ENCODE data around the gene ALOX5AP.
A peak's percentile ranks its signal among the peaks of the same experiment; 100 is the strongest.

The ALOX5AP gene

DNA sequence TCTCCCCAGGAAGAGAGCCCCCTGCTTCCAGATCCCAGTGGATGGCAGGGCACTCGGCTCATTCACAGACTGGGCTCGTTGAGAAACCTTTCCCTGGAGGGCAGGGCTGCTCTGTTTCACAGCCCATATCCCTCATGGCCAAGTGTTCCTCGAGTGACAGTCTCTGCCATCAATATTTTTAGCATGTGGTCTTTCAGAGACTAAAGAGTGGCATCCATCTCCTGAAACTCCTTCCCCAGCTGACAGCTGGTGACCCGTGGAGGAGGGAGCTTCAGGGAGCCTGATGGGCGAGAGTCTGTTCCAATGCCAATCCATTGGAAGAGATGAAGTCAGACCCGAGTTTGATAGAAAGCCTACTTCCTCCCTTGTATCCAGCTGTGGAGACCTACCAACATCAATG, 30.7 kb upstream of the ALOX5AP start:
- TF ChIP-seq, protein P1, sequence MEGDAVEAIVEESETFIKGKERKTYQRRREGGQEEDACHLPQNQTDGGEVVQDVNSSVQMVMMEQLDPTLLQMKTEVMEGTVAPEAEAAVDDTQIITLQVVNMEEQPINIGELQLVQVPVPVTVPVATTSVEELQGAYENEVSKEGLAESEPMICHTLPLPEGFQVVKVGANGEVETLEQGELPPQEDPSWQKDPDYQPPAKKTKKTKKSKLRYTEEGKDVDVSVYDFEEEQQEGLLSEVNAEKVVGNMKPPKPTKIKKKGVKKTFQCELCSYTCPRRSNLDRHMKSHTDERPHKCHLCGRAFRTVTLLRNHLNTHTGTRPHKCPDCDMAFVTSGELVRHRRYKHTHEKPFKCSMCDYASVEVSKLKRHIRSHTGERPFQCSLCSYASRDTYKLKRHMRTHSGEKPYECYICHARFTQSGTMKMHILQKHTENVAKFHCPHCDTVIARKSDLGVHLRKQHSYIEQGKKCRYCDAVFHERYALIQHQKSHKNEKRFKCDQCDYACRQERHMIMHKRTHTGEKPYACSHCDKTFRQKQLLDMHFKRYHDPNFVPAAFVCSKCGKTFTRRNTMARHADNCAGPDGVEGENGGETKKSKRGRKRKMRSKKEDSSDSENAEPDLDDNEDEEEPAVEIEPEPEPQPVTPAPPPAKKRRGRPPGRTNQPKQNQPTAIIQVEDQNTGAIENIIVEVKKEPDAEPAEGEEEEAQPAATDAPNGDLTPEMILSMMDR (conservative IDR thresholded peaks at IDR 0.05; ENCODE audit: low read depth), result no peak
- ChIA-PET CTCF (interaction anchor here (0.6 to 0.7 kb wide), 2 partner anchors 9 to 15 kb away, joined by 3 read pairs; no protein-coding TSS in a partner anchor), POLR2A (ENCODE audit: low non-redundant PET) (no interaction called here)
- H3K27ac ChIP-seq, result no peak overlapping the region
- DNase-seq (ENCODE audit: low spot score), result no peak

DNA sequence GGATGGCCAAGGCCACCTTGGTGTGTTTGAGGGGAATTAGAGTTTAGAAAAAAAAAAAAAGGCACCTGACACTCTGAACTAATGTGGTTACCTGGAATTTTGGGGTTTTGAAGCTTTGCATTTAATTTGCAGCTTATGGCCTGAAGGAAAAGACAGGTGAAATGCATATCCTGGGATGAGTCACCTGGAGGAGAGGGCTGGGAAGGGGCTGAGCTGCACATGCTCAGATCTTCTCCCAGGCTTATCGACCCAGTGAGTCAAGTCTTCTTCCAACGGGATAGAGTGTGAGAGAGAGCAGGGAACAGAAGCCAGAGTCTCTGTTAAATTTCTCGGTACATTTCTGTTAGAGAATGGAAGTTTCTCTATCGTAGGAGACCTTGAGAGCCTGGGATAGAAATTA, 29.7 kb upstream of the ALOX5AP start:
- H3K27ac ChIP-seq, result no peak overlapping the region
- TF ChIP-seq, protein P1 (conservative IDR thresholded peaks at IDR 0.05; ENCODE audit: low read depth), result no peak
- peak; percentile 58 for DNase-seq (ENCODE audit: low spot score)
- ChIA-PET CTCF (interaction anchor here (0.6 to 0.8 kb wide), 2 partner anchors 13 to 91 kb away, joined by 3 read pairs; no protein-coding TSS in a partner anchor), POLR2A (ENCODE audit: low non-redundant PET) (no interaction called here)

DNA sequence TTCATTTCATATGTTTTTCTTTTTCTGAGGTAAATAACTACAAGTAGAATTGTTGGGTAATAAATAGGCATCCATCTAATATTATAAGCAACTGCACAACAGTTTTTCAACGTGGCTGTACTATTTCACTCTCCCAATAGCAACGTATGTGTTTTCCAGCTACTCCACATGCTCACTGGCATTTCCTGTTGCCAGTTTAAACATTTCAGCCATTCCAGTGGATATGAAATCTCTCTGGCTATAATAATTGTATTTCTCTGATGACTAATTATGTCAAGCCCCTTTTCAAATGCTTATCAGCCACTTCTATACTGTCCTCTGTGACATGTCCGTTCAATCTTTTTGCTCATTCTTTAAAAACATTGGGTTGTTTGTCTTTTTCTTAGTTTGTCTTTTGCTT, 26.8 kb upstream of the ALOX5AP start:
- CTCF ChIA-PET, result no interaction called here

DNA sequence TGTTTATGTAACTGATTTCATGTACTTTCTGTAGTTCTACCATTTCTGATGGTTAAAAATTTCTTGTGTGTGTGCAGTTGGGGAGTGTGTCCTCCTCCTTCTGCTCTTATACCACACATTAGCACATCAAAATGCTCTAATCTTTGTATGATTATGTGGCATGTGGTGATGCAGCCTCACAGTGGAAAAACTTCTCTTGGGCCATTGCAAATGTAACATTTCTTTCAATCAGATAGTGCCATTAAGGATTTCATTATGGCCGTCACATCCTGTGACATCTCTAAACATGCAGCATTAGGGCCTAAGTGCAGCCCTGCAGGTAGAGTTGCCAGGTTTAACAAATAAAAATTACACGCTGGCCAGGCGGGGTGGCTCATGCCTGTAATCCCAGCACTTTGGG, 24.9 kb upstream of the ALOX5AP start:
- CTCF ChIA-PET, result no interaction called here

More for the DNA sequence above, 26.8 kb upstream of the ALOX5AP start:
- H3K27ac ChIP-seq, result no peak overlapping the region
- TF ChIP-seq, protein P1 (conservative IDR thresholded peaks at IDR 0.05; ENCODE audit: low read depth), result no peak
- DNase-seq (ENCODE audit: low spot score), result no peak
- POLR2A ChIA-PET (ENCODE audit: low non-redundant PET), result no interaction called here

DNA sequence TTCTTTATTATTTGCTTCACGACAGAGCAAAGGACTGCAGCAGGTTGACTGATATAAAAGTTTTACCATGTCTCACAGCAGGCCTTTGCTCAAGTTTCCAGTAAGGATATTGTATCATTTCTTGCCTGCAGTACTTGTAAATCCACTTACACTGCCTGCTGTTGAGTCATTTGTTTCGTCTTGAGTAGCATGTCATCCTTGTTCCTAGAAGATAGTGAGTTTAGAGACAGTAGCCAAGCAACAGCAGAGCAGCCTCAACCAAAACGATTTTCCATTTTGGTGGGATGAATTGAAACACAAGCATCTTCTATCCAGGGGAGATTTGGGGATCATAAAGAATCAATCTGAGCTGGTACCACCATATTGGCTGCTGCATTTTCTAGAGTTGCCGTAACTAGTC, 24.0 kb upstream of the ALOX5AP start:
- H3K27ac ChIP-seq, result no peak overlapping the region
- TF ChIP-seq, protein P1 (conservative IDR thresholded peaks at IDR 0.05; ENCODE audit: low read depth), result no peak
- no peak for DNase-seq (ENCODE audit: low spot score)
- ChIA-PET CTCF (no interaction called here), POLR2A (ENCODE audit: low non-redundant PET) (no interaction called here)

More for the DNA sequence above, 24.9 kb upstream of the ALOX5AP start:
- TF ChIP-seq, protein P1 (conservative IDR thresholded peaks at IDR 0.05; ENCODE audit: low read depth), result no peak
- no peak overlapping the region for H3K27ac ChIP-seq
- POLR2A ChIA-PET (ENCODE audit: low non-redundant PET), result no interaction called here
- DNase-seq (ENCODE audit: low spot score), result no peak

DNA sequence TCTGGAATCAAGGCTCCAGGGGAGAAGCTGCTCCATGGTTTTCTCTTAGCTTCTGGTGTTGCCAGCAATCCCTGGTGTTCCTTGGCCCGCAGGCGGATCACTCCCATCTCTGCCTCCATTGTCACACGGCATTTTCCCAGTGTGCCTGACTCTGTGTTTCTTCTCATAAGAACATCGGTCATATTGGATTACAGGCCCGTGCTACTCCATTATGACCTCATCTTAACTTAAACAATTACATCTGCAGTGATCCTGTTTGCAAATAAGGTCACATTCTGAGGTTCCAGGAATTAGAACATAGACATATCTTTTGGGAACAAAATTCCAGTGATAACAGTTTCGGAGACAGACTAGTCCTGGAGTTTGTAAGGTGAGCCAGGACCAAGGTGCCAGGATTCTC, 23.5 kb upstream of the ALOX5AP start:
- ChIA-PET CTCF (no interaction called here), POLR2A (ENCODE audit: low non-redundant PET) (interaction anchor here (0.6 kb wide), 1 partner anchor 38 kb away, joined by 3 read pairs; no protein-coding TSS in a partner anchor)
- TF ChIP-seq, protein P1 (conservative IDR thresholded peaks at IDR 0.05; ENCODE audit: low read depth), result no peak

More for the DNA sequence above, 23.5 kb upstream of the ALOX5AP start:
- no peak for DNase-seq (ENCODE audit: low spot score)
- H3K27ac ChIP-seq, result no peak overlapping the region
